DND-41 (cell line): ENCODE results near the gene LIME1.

Experiments
- ATAC-seq: fragments of 200-7000 bp; cut with Tn5 transposase; 3 replicates; pipeline ENCODE4 v1.9.1; 2021; ENCODE audit warnings: low read depth; ENCODE audit not compliant: insufficient read depth
- DNase-seq: peaks from one replicate; pipeline ENCODE4 v3.0.0-alpha.2; 2020
- H2AFZ ChIP-seq: 2 replicates; pipeline ENCODE4 v1.6.0; 2012; ENCODE audit warnings: low read depth, low read length
- H3K27ac ChIP-seq: 2 replicates; pipeline ENCODE4 v1.5.1; 2012; ENCODE audit warnings: low read length, inconsistent platforms
- H3K27me3 ChIP-seq: fragments of 200-600 bp; sonication (generic); 2 replicates; pipeline ENCODE4 v1.6.0; 2012; ENCODE audit warnings: low read length, mild to moderate bottlenecking, inconsistent platforms; ENCODE audit not compliant: insufficient read depth, poor library complexity
- H3K36me3 ChIP-seq: 2 replicates; pipeline ENCODE4 v1.5.1; 2012; ENCODE audit warnings: low read length, inconsistent platforms; ENCODE audit not compliant: insufficient read depth
- H3K4me1 ChIP-seq: 2 replicates; pipeline ENCODE4 v1.5.1; 2012; ENCODE audit warnings: mild to moderate bottlenecking, low read length; ENCODE audit not compliant: insufficient read depth
- H3K4me2 ChIP-seq: 2 replicates; pipeline ENCODE4 v1.6.0; 2012; ENCODE audit warnings: mild to moderate bottlenecking, moderate library complexity, low read length, inconsistent platforms; ENCODE audit not compliant: insufficient read depth
- H3K4me3 ChIP-seq, 2 experiments: fragments of 200-600 bp in 1 of 2; shearing (Covaris generic) in 1 of 2; 2 replicates each; pipeline ENCODE4 v1.5.1; 2012 to 2016; ENCODE audit warnings: inconsistent platforms in 2 of 2, low read length in 2 of 2, mild to moderate bottlenecking in 2 of 2, low read depth in 1 of 2, moderate library complexity in 1 of 2
- H3K79me2 ChIP-seq: 2 replicates; pipeline ENCODE4 v1.6.0; 2012; ENCODE audit warnings: low read length, inconsistent platforms; ENCODE audit not compliant: insufficient read depth
- H3K9ac ChIP-seq: 2 replicates; pipeline ENCODE4 v1.6.0; 2012; ENCODE audit warnings: low read depth, mild to moderate bottlenecking, inconsistent platforms, low read length, moderate library complexity
- H3K9me3 ChIP-seq: 2 replicates; pipeline ENCODE4 v1.5.1; 2012; ENCODE audit warnings: low read length, moderate library complexity, mild to moderate bottlenecking, inconsistent platforms; ENCODE audit not compliant: insufficient read depth, severe bottlenecking
- H4K20me1 ChIP-seq: 2 replicates; pipeline ENCODE4 v1.6.0; 2012; ENCODE audit warnings: low read length; ENCODE audit not compliant: insufficient read depth
- EZH2 ChIP-seq: IDR thresholded peaks from 3 replicates; pipeline ENCODE4 v1.6.1; 2012; ENCODE audit warnings: borderline replicate concordance, low read depth, mild to moderate bottlenecking, moderate library complexity, low read length, inconsistent platforms; ENCODE audit not compliant: severe bottlenecking
- TF ChIP-seq, protein P1 (sequence below): IDR thresholded peaks from 2 replicates; pipeline ENCODE4 v1.5.1; 2012; ENCODE audit warnings: borderline replicate concordance, low read length, moderate library complexity, mild to moderate bottlenecking; ENCODE audit not compliant: poor library complexity, severe bottlenecking; ENCODE audit errors: extremely low read depth

LIME1 gene

DNA sequence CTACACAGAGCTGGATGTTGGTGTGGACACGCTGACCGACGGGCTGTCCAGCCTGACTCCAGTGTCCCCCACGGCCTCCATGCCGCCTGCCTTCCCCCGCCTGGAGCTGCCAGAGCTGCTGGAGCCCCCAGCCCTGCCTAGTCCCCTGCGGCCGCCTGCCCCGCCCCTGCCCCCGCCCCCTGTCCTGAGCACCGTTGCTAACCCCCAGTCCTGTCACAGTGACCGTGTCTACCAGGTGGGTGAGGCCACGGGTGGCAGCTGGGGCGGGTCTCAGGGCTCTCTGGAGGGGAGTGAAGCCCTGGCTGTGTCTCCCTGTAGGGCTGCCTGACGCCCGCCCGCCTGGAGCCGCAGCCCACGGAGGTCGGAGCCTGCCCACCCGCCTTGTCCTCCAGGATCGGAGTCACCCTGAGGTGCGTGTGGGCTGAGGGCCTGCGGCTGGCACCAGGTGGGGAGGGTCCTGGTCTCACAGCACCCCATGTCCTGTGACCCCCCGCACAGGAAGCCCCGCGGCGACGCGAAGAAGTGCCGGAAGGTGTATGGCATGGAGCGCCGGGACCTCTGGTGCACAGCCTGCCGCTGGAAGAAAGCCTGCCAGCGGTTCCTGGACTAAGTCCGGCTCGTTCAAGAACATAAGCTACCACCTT is 6.0 kb downstream of the LIME1 start:
- Histone ChIP-seq H3K27ac (no peak overlapping the region), H3K9me3 (no peaks in the 10 kb centered on the region), H3K9ac (no peak overlapping the region), H4K20me1 (peaks cover 27% of the 10 kb centered on the region), H3K4me1 (peaks cover 22% of the 10 kb centered on the region), H3K27me3 (no peaks in the 10 kb centered on the region), H2AFZ (no peak overlapping the region), H3K79me2 (peaks cover 8% of the 10 kb centered on the region; the same call in 1 of the 2 replicates), H3K36me3 (peaks cover 37% of the 10 kb centered on the region), H3K4me3 (no peak overlapping the region), H3K4me2 (no peak overlapping the region)
- DNase-seq (no peak), ATAC-seq (no peak)
- TF ChIP-seq EZH2, result no peak
- TF ChIP-seq, protein P1, sequence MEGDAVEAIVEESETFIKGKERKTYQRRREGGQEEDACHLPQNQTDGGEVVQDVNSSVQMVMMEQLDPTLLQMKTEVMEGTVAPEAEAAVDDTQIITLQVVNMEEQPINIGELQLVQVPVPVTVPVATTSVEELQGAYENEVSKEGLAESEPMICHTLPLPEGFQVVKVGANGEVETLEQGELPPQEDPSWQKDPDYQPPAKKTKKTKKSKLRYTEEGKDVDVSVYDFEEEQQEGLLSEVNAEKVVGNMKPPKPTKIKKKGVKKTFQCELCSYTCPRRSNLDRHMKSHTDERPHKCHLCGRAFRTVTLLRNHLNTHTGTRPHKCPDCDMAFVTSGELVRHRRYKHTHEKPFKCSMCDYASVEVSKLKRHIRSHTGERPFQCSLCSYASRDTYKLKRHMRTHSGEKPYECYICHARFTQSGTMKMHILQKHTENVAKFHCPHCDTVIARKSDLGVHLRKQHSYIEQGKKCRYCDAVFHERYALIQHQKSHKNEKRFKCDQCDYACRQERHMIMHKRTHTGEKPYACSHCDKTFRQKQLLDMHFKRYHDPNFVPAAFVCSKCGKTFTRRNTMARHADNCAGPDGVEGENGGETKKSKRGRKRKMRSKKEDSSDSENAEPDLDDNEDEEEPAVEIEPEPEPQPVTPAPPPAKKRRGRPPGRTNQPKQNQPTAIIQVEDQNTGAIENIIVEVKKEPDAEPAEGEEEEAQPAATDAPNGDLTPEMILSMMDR, result no peak

DNA sequence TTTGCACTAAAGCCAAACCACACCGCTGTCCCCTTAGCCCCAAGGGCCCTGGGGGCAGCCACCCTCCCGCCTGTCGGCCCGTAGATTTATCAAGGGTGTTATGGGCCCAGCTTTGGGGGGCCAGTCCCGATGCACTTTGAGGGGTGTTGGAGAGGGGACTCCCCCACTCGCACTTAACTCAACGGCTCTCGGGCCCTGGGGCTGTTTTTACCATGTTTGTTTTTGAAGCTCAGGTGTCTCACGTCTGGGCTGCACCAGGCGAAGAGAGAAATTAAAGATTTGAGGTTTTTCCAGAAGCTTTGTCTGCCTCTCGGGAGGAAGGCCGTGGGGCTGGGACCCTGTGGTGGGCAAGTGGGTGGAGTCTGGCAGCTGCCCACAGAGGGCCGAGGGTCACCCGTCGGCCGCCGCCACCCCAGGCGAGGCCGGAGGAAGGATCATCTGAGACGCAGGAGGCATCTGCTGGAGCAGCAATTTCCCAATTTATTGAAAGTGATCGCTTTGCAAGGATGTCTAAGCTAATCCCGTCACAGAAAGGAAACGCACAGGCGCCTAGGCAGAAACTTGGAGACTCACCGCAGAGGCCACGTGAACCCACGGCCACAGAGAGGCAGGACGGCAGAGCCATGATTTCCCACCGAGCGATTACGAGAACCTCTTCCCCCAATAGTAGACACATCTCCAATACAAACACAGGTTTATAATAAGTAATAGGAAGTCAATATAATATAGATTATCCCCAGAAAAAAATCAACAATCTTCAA is 6.9 kb downstream of the LIME1 start:
- Histone ChIP-seq H2AFZ (no peak overlapping the region), H4K20me1 (peaks cover 24% of the 10 kb centered on the region), H3K4me2 (no peak overlapping the region), H3K27ac (no peak overlapping the region), H3K36me3 (peaks cover 33% of the 10 kb centered on the region), H3K9ac (no peak overlapping the region), H3K4me1 (peaks cover 22% of the 10 kb centered on the region), H3K9me3 (no peaks in the 10 kb centered on the region), H3K27me3 (no peaks in the 10 kb centered on the region), H3K4me3 (no peak overlapping the region), H3K79me2 (peaks cover 8% of the 10 kb centered on the region; the same call in 1 of the 2 replicates)
- TF ChIP-seq EZH2, result no peak
- TF ChIP-seq, protein P1, result no peak
- ATAC-seq, result no peak
- no peak for DNase-seq

DNA sequence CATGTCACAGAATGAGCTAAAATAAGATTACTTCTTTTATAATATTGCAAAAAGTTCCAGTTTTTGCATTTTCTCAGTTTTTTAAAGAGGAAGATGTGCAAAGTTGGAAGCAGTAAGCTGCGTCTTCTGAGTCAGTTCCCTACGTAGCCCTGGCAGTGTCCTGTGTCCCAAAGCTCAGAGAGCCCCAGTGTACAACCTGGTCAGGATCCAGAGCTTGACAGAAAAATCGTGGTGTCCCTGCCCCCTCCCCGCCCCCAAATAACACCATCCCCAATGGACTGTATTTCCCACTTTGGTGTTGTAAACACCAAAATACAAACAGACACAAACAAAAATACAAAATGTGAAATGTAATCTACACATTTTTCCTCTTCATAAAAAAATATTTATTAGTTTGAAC is 7.7 kb downstream of the LIME1 start:
- Histone ChIP-seq H3K27me3 (no peaks in the 10 kb centered on the region), H2AFZ (no peak overlapping the region), H3K79me2 (peaks cover 8% of the 10 kb centered on the region; the same call in 1 of the 2 replicates), H3K36me3 (peaks cover 28% of the 10 kb centered on the region), H3K4me1 (peaks cover 20% of the 10 kb centered on the region), H3K9ac (no peak overlapping the region), H3K9me3 (no peaks in the 10 kb centered on the region), H4K20me1 (peaks cover 19% of the 10 kb centered on the region), H3K27ac (no peak overlapping the region), H3K4me3 (no peak overlapping the region), H3K4me2 (no peak overlapping the region)
- no peak for DNase-seq
- no peak for ATAC-seq
- TF ChIP-seq, protein P1, result no peak
- no peak for TF ChIP-seq EZH2
